Mesodermal cell (in vitro differentiated cells): ENCODE results near the gene AKAP7.

Experiments
- H3K27ac ChIP-seq: 2 replicates; pipeline ENCODE4 v1.7.0; 2013; ENCODE audit warnings: mild to moderate bottlenecking, low read depth, low read length, moderate library complexity; ENCODE audit not compliant: severe bottlenecking
- H3K36me3 ChIP-seq: 2 replicates; pipeline ENCODE4 v1.7.1; 2013; ENCODE audit warnings: mild to moderate bottlenecking, low read length, moderate library complexity; ENCODE audit not compliant: control insufficient read depth, insufficient read depth
- H3K4me1 ChIP-seq: one replicate; pipeline ENCODE4 v1.7.1; 2013; ENCODE audit warnings: mild to moderate bottlenecking, low read length; ENCODE audit not compliant: insufficient read depth, control insufficient read depth, poor library complexity, severe bottlenecking
- H3K4me3 ChIP-seq: 2 replicates; pipeline ENCODE4 v1.7.0; 2013; ENCODE audit warnings: low read length, control low read depth, mild to moderate bottlenecking; ENCODE audit not compliant: insufficient read depth, poor library complexity, severe bottlenecking; ENCODE audit errors: extremely low read depth
- H3K9me3 ChIP-seq: 2 replicates; pipeline ENCODE4 v1.7.1; 2013; ENCODE audit warnings: mild to moderate bottlenecking, low read length, moderate library complexity; ENCODE audit not compliant: control insufficient read depth
- WGBS, 2 experiments: methylation state at CpG; one replicate each; pipeline ENCODE4 v1.1.5; 2013; ENCODE audit warnings: missing lambda C conversion rate in 2 of 2; ENCODE audit not compliant: insufficient coverage in 2 of 2; 5-methylcytosine and 5-hydroxymethylcytosine counted together

AKAP7 gene

GRCh38 chr6:131269565-131270391, 134.5 kb downstream of the AKAP7 start:
- Histone ChIP-seq H3K36me3 (no peaks in the 10 kb centered on the region), H3K9me3 (no peaks in the 10 kb centered on the region), H3K4me1 (no peaks in the 10 kb centered on the region), H3K4me3 (no peak overlapping the region), H3K27ac (no peak overlapping the region)
- no CpG with 5 or more reads among the region's 3 CpGs for WGBS, 2 experiments

GRCh38 chr6:131270534-131270933, 135.3 kb downstream of the AKAP7 start:
- H3K4me3 ChIP-seq: no peak overlapping the region
- no peaks in the 10 kb centered on the region for H3K36me3 ChIP-seq
- WGBS, 2 experiments: 100% methylated on average over 2 of the region's 3 CpGs; no CpG with 5 or more reads in 1 of the 2 experiments
- H3K27ac ChIP-seq: no peak overlapping the region
- H3K4me1 ChIP-seq: no peaks in the 10 kb centered on the region
- no peaks in the 10 kb centered on the region for H3K9me3 ChIP-seq

GRCh38 chr6:131275273-131275672, 140.0 kb downstream of the AKAP7 start:
- 95 to 100% methylated on average over 3 of the region's 4 CpGs for WGBS, 2 experiments
- Histone ChIP-seq H3K4me3 (no peak overlapping the region), H3K9me3 (no peaks in the 10 kb centered on the region), H3K27ac (no peak overlapping the region), H3K36me3 (no peaks in the 10 kb centered on the region), H3K4me1 (no peaks in the 10 kb centered on the region)

GRCh38 chr6:131277591-131277990, 142.3 kb downstream of the AKAP7 start:
- H3K9me3 ChIP-seq: no peaks in the 10 kb centered on the region
- H3K36me3 ChIP-seq: no peaks in the 10 kb centered on the region
- H3K4me3 ChIP-seq: no peak overlapping the region
- H3K27ac ChIP-seq: no peak overlapping the region
- 83% methylated on average over 1 of the region's 1 CpG; no CpG with 5 or more reads in 1 of the 2 experiments for WGBS, 2 experiments
- peaks cover 10% of the 10 kb centered on the region for H3K4me1 ChIP-seq

- no peaks in the 10 kb centered on the region for H3K9me3 ChIP-seq
- H3K27ac ChIP-seq: peak overlapping the region; percentile 57
- WGBS, 2 experiments: 46 to 54% methylated on average over 15 of the region's 16 CpGs
- no peaks in the 10 kb centered on the region for H3K36me3 ChIP-seq
- H3K4me1 ChIP-seq: peaks cover 10% of the 10 kb centered on the region
- H3K4me3 ChIP-seq: no peak overlapping the region
Observed at GRCh38 chr6:131281471-131282270, 146.4 kb downstream of the AKAP7 start.

GRCh38 chr6:131282365-131282764, 147.1 kb downstream of the AKAP7 start:
- peaks cover 10% of the 10 kb centered on the region for H3K4me1 ChIP-seq
- H3K9me3 ChIP-seq: no peaks in the 10 kb centered on the region
- no peaks in the 10 kb centered on the region for H3K36me3 ChIP-seq
- H3K27ac ChIP-seq: no peak overlapping the region
- H3K4me3 ChIP-seq: no peak overlapping the region
- 77 to 94% methylated on average over 5 of the region's 5 CpGs for WGBS, 2 experiments

- no peak overlapping the region for H3K4me3 ChIP-seq
- H3K9me3 ChIP-seq: no peaks in the 10 kb centered on the region
- H3K27ac ChIP-seq: no peak overlapping the region
- WGBS, 2 experiments: 92 to 95% methylated on average over 4 to 6 of the region's 7 CpGs
- H3K4me1 ChIP-seq: peaks cover 10% of the 10 kb centered on the region
- no peaks in the 10 kb centered on the region for H3K36me3 ChIP-seq
Observed at GRCh38 chr6:131283466-131284175, 148.4 kb downstream of the AKAP7 start.

GRCh38 chr6:131285548-131285947, 150.3 kb downstream of the AKAP7 start:
- no peaks in the 10 kb centered on the region for H3K36me3 ChIP-seq
- peaks cover 10% of the 10 kb centered on the region for H3K4me1 ChIP-seq
- no peak overlapping the region for H3K27ac ChIP-seq
- WGBS, 2 experiments: 60% methylated on average over 1 of the region's 1 CpG; no CpG with 5 or more reads in 1 of the 2 experiments
- H3K4me3 ChIP-seq: no peak overlapping the region
- no peaks in the 10 kb centered on the region for H3K9me3 ChIP-seq

- H3K36me3 ChIP-seq: no peaks in the 10 kb centered on the region
- peaks cover 5% of the 10 kb centered on the region for H3K4me1 ChIP-seq
- H3K27ac ChIP-seq: no peak overlapping the region
- no peak overlapping the region for H3K4me3 ChIP-seq
- no peaks in the 10 kb centered on the region for H3K9me3 ChIP-seq
- 100% methylated on average over 2 of the region's 2 CpGs for WGBS, 2 experiments
Observed at GRCh38 chr6:131286469-131287040, 151.3 kb downstream of the AKAP7 start.

GRCh38 chr6:131288214-131288613, 152.9 kb downstream of the AKAP7 start:
- WGBS, 2 experiments: 95 to 100% methylated on average over 2 of the region's 2 CpGs
- no peaks in the 10 kb centered on the region for H3K36me3 ChIP-seq
- H3K27ac ChIP-seq: no peak overlapping the region
- H3K9me3 ChIP-seq: no peaks in the 10 kb centered on the region
- H3K4me1 ChIP-seq: no peaks in the 10 kb centered on the region
- H3K4me3 ChIP-seq: no peak overlapping the region
